K562 (cell line): ENCODE data around the gene HSD17B10. TPM values are rescaled to one million over a fixed set of nuclear protein-coding genes. Genes with fewer than 3 reads are reported as not detected.
A peak's percentile ranks its signal among the peaks of the same experiment; 100 is the strongest.

Experiments
- DIDO1 ChIP-seq: fragments of 450-650 bp; IDR thresholded peaks from 2 replicates; pipeline ENCODE4 v1.6.1; 2016; ENCODE audit warnings: low read depth, missing biosample characterization, missing genetic modification characterization
- ELF2 ChIP-seq: fragments of 250-450 bp; sonication (Bioruptor Pico); IDR thresholded peaks from 2 replicates; pipeline ENCODE4 v1.5.0; 2021; ENCODE audit warnings: mild to moderate bottlenecking
- ELF4 ChIP-seq: fragments of 450-650 bp; formaldehyde crosslinking; IDR thresholded peaks from 2 replicates; pipeline ENCODE4 v1.4.0; 2022; ENCODE audit warnings: missing genetic modification characterization
- EP300 ChIP-seq: IDR thresholded peaks from 2 replicates; pipeline ENCODE4 v1.6.1; 2012; ENCODE audit warnings: low read length, improper control_type of control experiment
- GTF2A2 ChIP-seq: IDR thresholded peaks from 2 replicates; pipeline ENCODE4 v1.6.1; 2016; ENCODE audit warnings: mild to moderate bottlenecking, missing genetic modification characterization, missing compliant biosample characterization
- IRF2 ChIP-seq: sonication (generic); formaldehyde crosslinking; IDR thresholded peaks from 2 replicates; pipeline ENCODE4 v1.8.1; 2022; ENCODE audit warnings: mild to moderate bottlenecking, missing genetic modification reagents
- KLF16 ChIP-seq: IDR thresholded peaks from 2 replicates; pipeline ENCODE4 v1.6.1; 2016; ENCODE audit warnings: antibody characterized with exemption
- MCM7 ChIP-seq, 2 experiments: fragments of 450-650 bp; IDR thresholded peaks; 2 replicates each; pipeline ENCODE4 v1.6.1; 2016 to 2018
- MIER1 ChIP-seq: fragments of 450-650 bp; IDR thresholded peaks from 2 replicates; pipeline ENCODE4 v1.6.1; 2016; ENCODE audit warnings: antibody characterized with exemption, mild to moderate bottlenecking, low read depth
- MYC ChIP-seq, 2 experiments: fragments of 250-450 bp in 1 of 2; sonication (Bioruptor Pico) in 1 of 2; IDR thresholded peaks; 2 replicates each; pipeline versions ENCODE4 v1.5.1 to v1.6.1; 2012 to 2021; ENCODE audit warnings: low read depth in 2 of 2, borderline replicate concordance in 1 of 2, improper control_type of control experiment in 1 of 2, low read length in 1 of 2, mild to moderate bottlenecking in 1 of 2, moderate library complexity in 1 of 2
- NCOA4 ChIP-seq: fragments of 450-650 bp; IDR thresholded peaks from 2 replicates; pipeline ENCODE4 v1.6.1; 2018; ENCODE audit warnings: mild to moderate bottlenecking; ENCODE audit not compliant: partially characterized antibody
- PCBP2 ChIP-seq: fragments of 200-400 bp; formaldehyde crosslinking; IDR thresholded peaks from 2 replicates; pipeline ENCODE4 v1.6.1; 2018; ENCODE audit warnings: low read length, low read depth, mild to moderate bottlenecking, moderate library complexity; ENCODE audit not compliant: poor library complexity, severe bottlenecking
- RBM17 ChIP-seq: fragments of 200-400 bp; formaldehyde crosslinking; IDR thresholded peaks from 2 replicates; pipeline ENCODE4 v1.6.1; 2017; ENCODE audit warnings: low read depth, mild to moderate bottlenecking, low read length, borderline replicate concordance
- SUPT5H ChIP-seq: fragments of 450-650 bp; IDR thresholded peaks from 2 replicates; pipeline ENCODE4 v1.6.1; 2016
- ZNF212 ChIP-seq: fragments of 450-650 bp; formaldehyde crosslinking; IDR thresholded peaks from 2 replicates; pipeline ENCODE4 v1.4.0; 2020; ENCODE audit warnings: mild to moderate bottlenecking
- ZNF780A ChIP-seq: fragments of 250-450 bp; sonication (Bioruptor Pico); IDR thresholded peaks from 2 replicates; pipeline ENCODE4 v1.5.0; 2021; ENCODE audit warnings: mild to moderate bottlenecking
- polyA plus RNA-seq, 8 experiments: library from polyadenylated mRNA; depleted of rRNA in 4 of 8; stranded (reverse) in 5 of 8; unstranded in 3 of 8; fragments of >200 nt; fragmentation: Nextera tagmentation in 2 of 8; fragmentation: Illumina TruSeq in 1 of 8; extraction: Ambion mirVana in 2 of 8; extraction: Trizol in 1 of 8; gene quantifications; 2 replicates each; pipeline versions ENCODE4 v1.2.1 to v1.2.3, GENCODE V29; 2011 to 2014; ENCODE audit warnings: inconsistent platforms in 1 of 8, missing spikeins in 1 of 8
- total RNA-seq, 7 experiments: library from RNA; depleted of rRNA in 6 of 7; stranded (reverse); fragments of >200 nt in 6 of 7; fragmentation: Illumina TruSeq in 2 of 7; extraction: Trizol in 2 of 7; gene quantifications; 2 replicates each; pipeline versions ENCODE4 v1.2.1 to v1.2.3, GENCODE V29; 2011 to 2021; ENCODE audit warnings: low replicate concordance in 1 of 7
- TF ChIP-seq, protein P1 (sequence below): fragments of 250-450 bp; sonication (Bioruptor Pico); IDR thresholded peaks from 2 replicates; pipeline ENCODE4 v1.5.0; 2022; ENCODE audit warnings: mild to moderate bottlenecking
- TF ChIP-seq, protein P2 (sequence below): fragments of 450-650 bp; IDR thresholded peaks from 2 replicates; pipeline ENCODE4 v1.6.1; 2016; ENCODE audit warnings: mild to moderate bottlenecking
- TF ChIP-seq, protein P3 (sequence below): fragments of 450-650 bp; formaldehyde crosslinking; IDR thresholded peaks from 2 replicates; pipeline ENCODE4 v1.4.0; 2020; ENCODE audit warnings: mild to moderate bottlenecking
- TF ChIP-seq, protein P4 (sequence below): fragments of 250-450 bp; sonication (Bioruptor Pico); IDR thresholded peaks from 2 replicates; pipeline ENCODE4 v1.8.0; 2021; ENCODE audit warnings: moderate library complexity, mild to moderate bottlenecking, inconsistent platforms
- TF ChIP-seq, protein P5 (sequence below): fragments of 250-450 bp; sonication (Bioruptor Pico); IDR thresholded peaks from 2 replicates; pipeline ENCODE4 v1.8.0; 2022; ENCODE audit warnings: moderate library complexity, mild to moderate bottlenecking, inconsistent platforms

The HSD17B10 gene
- total and polyA plus RNA-seq, 9 of the 15 experiments (the other 6 are each of a cell fraction or from before 2014, with no cell fraction given), result 45.3 to 221 (median 186) TPM

DNA sequence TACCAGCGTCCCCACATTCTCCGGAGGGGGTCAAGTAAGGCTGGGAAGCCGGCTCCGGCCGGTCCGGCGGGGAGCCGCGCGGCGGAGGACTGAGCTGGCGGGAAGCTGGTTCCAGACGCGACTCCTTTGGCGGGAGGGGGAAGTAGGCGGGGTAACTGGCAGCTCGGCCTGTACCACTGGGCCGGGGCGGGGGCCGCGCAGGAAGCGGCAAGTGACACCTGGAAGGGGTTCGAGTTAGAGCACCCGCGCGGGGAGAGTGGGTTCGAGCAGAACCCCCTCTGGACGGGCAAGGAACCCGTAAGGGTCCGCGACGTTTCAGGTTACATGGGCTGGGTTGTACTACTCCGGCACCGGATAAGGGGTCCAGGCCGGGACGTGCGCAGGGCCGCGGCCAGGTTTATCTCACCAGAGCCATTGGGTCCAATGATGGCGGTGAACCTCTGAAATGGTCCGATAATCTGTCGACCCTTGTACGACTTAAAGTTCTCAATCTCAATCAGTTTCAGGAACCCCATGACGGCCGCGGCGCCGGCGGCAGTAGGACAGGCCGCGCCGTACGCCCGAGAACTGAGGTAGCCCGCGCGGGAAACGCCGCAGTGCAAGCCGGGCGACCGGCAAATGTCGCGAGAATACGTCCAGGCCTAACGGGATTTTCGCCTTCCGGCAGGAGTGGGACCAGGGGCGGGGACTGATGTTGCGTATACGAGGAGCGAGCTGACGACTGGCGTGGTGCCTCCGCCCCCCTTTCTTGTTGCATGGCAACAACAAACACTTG lies 11.9 kb downstream of the HSD17B10 start, which contains the start of gene SMC1A (continued):
- TF ChIP-seq, protein P1, sequence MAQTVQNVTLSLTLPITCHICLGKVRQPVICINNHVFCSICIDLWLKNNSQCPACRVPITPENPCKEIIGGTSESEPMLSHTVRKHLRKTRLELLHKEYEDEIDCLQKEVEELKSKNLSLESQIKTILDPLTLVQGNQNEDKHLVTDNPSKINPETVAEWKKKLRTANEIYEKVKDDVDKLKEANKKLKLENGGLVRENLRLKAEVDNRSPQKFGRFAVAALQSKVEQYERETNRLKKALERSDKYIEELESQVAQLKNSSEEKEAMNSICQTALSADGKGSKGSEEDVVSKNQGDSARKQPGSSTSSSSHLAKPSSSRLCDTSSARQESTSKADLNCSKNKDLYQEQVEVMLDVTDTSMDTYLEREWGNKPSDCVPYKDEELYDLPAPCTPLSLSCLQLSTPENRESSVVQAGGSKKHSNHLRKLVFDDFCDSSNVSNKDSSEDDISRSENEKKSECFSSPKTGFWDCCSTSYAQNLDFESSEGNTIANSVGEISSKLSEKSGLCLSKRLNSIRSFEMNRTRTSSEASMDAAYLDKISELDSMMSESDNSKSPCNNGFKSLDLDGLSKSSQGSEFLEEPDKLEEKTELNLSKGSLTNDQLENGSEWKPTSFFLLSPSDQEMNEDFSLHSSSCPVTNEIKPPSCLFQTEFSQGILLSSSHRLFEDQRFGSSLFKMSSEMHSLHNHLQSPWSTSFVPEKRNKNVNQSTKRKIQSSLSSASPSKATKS (CRISPR knock-in tag), result no peak
- peak; percentile 89 for TF ChIP-seq SUPT5H
- TF ChIP-seq ZNF780A, result no peak
- TF ChIP-seq, protein P2, sequence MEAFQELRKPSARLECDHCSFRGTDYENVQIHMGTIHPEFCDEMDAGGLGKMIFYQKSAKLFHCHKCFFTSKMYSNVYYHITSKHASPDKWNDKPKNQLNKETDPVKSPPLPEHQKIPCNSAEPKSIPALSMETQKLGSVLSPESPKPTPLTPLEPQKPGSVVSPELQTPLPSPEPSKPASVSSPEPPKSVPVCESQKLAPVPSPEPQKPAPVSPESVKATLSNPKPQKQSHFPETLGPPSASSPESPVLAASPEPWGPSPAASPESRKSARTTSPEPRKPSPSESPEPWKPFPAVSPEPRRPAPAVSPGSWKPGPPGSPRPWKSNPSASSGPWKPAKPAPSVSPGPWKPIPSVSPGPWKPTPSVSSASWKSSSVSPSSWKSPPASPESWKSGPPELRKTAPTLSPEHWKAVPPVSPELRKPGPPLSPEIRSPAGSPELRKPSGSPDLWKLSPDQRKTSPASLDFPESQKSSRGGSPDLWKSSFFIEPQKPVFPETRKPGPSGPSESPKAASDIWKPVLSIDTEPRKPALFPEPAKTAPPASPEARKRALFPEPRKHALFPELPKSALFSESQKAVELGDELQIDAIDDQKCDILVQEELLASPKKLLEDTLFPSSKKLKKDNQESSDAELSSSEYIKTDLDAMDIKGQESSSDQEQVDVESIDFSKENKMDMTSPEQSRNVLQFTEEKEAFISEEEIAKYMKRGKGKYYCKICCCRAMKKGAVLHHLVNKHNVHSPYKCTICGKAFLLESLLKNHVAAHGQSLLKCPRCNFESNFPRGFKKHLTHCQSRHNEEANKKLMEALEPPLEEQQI, result no peak
- no peak for TF ChIP-seq ELF2 (CRISPR knock-in tag)
- TF ChIP-seq, protein P3, sequence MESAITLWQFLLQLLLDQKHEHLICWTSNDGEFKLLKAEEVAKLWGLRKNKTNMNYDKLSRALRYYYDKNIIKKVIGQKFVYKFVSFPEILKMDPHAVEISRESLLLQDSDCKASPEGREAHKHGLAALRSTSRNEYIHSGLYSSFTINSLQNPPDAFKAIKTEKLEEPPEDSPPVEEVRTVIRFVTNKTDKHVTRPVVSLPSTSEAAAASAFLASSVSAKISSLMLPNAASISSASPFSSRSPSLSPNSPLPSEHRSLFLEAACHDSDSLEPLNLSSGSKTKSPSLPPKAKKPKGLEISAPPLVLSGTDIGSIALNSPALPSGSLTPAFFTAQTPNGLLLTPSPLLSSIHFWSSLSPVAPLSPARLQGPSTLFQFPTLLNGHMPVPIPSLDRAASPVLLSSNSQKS (CRISPR knock-in tag), result no peak
- TF ChIP-seq KLF16, result peak; percentile 46; the same call in 1 of the 2 replicates
- no peak for TF ChIP-seq GTF2A2
- TF ChIP-seq, protein P4, sequence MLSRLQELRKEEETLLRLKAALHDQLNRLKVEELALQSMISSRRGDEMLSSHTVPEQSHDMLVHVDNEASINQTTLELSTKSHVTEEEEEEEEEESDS (CRISPR knock-in tag), result no peak
- no peak for TF ChIP-seq MCM7 (IDR thresholded peaks at IDR 0.05)
- no peak for TF ChIP-seq MIER1
- TF ChIP-seq ELF4, result no peak
- no peak for TF ChIP-seq NCOA4
- no peak for TF ChIP-seq ZNF212 (CRISPR knock-in tag)
- TF ChIP-seq, protein P5, sequence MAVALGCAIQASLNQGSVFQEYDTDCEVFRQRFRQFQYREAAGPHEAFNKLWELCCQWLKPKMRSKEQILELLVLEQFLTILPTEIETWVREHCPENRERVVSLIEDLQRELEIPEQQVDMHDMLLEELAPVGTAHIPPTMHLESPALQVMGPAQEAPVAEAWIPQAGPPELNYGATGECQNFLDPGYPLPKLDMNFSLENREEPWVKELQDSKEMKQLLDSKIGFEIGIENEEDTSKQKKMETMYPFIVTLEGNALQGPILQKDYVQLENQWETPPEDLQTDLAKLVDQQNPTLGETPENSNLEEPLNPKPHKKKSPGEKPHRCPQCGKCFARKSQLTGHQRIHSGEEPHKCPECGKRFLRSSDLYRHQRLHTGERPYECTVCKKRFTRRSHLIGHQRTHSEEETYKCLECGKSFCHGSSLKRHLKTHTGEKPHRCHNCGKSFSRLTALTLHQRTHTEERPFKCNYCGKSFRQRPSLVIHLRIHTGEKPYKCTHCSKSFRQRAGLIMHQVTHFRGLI (CRISPR knock-in tag), result no peak
- no peak for TF ChIP-seq IRF2
- TF ChIP-seq MYC (IDR thresholded peaks at IDR 0.05; ENCODE audit: low read depth, low read length), result peak; percentile 29; the same call in 1 of the 2 replicates
- peak; percentile 82; the same call in 1 of the 2 replicates for TF ChIP-seq MYC (CRISPR knock-in tag; IDR thresholded peaks at IDR 0.05; ENCODE audit: borderline replicate concordance, low read depth)
- no peak for TF ChIP-seq PCBP2
- peak; percentile 48; the same call in 1 of the 2 replicates for TF ChIP-seq DIDO1 (tag)
- no peak for TF ChIP-seq RBM17
- no peak for TF ChIP-seq EP300
